Measurements from ENCODE around the gene PDIA6. TPM values are rescaled to one million over a fixed set of nuclear protein-coding genes. Genes with fewer than 3 reads are reported as not detected.

Gene PDIA6
- total and polyA plus RNA-seq, 2 of the 4 experiments (the other 2 are of a cell fraction) = 204 to 349 TPM

GRCh38 chr2:10793816-10794215 lies 18.8 kb downstream of the PDIA6 start:
- CTCF ChIA-PET = no interaction called here
- POLR2A ChIA-PET (ENCODE audit: unreplicated experiment) = no interaction called here

More at GRCh38 chr2:10793816-10794215, 18.8 kb downstream of the PDIA6 start:
- Histone ChIP-seq H4K20me1 (ENCODE audit: insufficient read depth, low read length) (peaks cover 23% of the 10 kb centered on the region; the same call in 1 of the 2 replicates), H4K5ac (ENCODE audit: low read depth, low read length) (no peak overlapping the region), H3K27me3 (ENCODE audit: control insufficient read depth, insufficient read depth, low read length) (no peaks in the 10 kb centered on the region), H3K9me3 (ENCODE audit: control insufficient read depth, insufficient read depth, low read length) (no peaks in the 10 kb centered on the region), H2AFZ (replicated peaks; ENCODE audit: low read length, poor library complexity) (no peak overlapping the region), H3K4me3 (ENCODE audit: insufficient read depth, low read depth, low read length) (no peak overlapping the region), H2BK120ac (ENCODE audit: low read depth, low read length) (no peak overlapping the region), H3K4me1 (ENCODE audit: control insufficient read depth, insufficient read depth, low read length) (no peaks in the 10 kb centered on the region), H2AK5ac (ENCODE audit: low read depth, low read length) (no peak overlapping the region), H3K9ac (ENCODE audit: low read depth, low read length) (no peak overlapping the region), H3K9me1 (ENCODE audit: insufficient read depth, low read length) (no peaks in the 10 kb centered on the region; the same call in 1 of the 2 replicates), H3K23ac (ENCODE audit: low read depth, low read length) (no peak overlapping the region), H3K27ac (ENCODE audit: insufficient read depth, low read length) (no peak overlapping the region), H3K4me2 (ENCODE audit: low read depth, low read length) (no peak overlapping the region), H2BK5ac (ENCODE audit: low read depth, low read length, poor library complexity, severe bottlenecking) (no peak overlapping the region), H3K18ac (ENCODE audit: low read depth, low read length) (no peak overlapping the region), H4K8ac (ENCODE audit: low read depth in 2 of 2, low read length in 2 of 2) (no peak overlapping the region), H3K36me3 (ENCODE audit: control insufficient read depth, insufficient read depth, low read length) (peaks cover 42% of the 10 kb centered on the region), H4K91ac (ENCODE audit: insufficient read depth, low read depth, low read length) (no peak overlapping the region), H3K14ac (replicated peaks; ENCODE audit: low read depth, low read length) (no peak overlapping the region), H3K56ac (ENCODE audit: extremely low read depth, insufficient read depth, low read length) (no peak overlapping the region), H3K4ac (ENCODE audit: low read depth, low read length) (no peak overlapping the region), H2BK20ac (ENCODE audit: low read depth, low read length) (no peak overlapping the region), H3K79me1 (ENCODE audit: low read depth in 1 of 2, low read length in 2 of 2) (peaks cover 29 to 42% of the 10 kb centered on the region in 2 experiments), H2BK15ac (ENCODE audit: low read depth, low read length) (no peak overlapping the region), H2AK9ac (replicated peaks; ENCODE audit: low read depth, low read length, poor library complexity) (no peak overlapping the region)
- TF ChIP-seq CTCF (conservative IDR thresholded peaks at IDR 0.05; ENCODE audit: low read depth, low read length) (no peak), RFX5 (IDR thresholded peaks at IDR 0.05; ENCODE audit: low read depth, low read length) (no peak), FOS (IDR thresholded peaks at IDR 0.05; ENCODE audit: low read depth, low read length) (no peak), MXI1 (IDR thresholded peaks at IDR 0.05; ENCODE audit: borderline replicate concordance, low read depth, low read length) (no peak), BHLHE40 (IDR thresholded peaks at IDR 0.05; ENCODE audit: low read depth, low read length) (no peak), POLR2A (IDR thresholded peaks at IDR 0.05; ENCODE audit: low read depth, low read length) (no peak), RAD21 (IDR thresholded peaks at IDR 0.05; ENCODE audit: low read length) (no peak), SMC3 (IDR thresholded peaks at IDR 0.05; ENCODE audit: low read depth, low read length) (no peak), ELK1 (IDR thresholded peaks at IDR 0.05; ENCODE audit: borderline replicate concordance, low read depth, low read length) (no peak), CEBPB (IDR thresholded peaks at IDR 0.05; ENCODE audit: low read depth, low read length) (no peak), CHD1 (IDR thresholded peaks at IDR 0.05; ENCODE audit: low read depth, low read length) (no peak)
- DNase-seq = no peak
- in situ Hi-C loops (cut with MboI; ENCODE audit: low sequenced_read_pairs) = no loop called here
- no CpG with 5 or more reads among the region's 1 CpG for WGBS, 2 experiments (ENCODE audit: extremely low coverage in 2 of 2, insufficient read length in 1 of 2)
- dilution Hi-C loops (cut with HindIII; ENCODE audit: low sequenced_read_pairs, unreplicated experiment) = no loop called here
- BruUV-seq (replicated peaks) = no TSS peak
- ATAC-seq (ENCODE audit: low read depth) = no peak
- intact Hi-C loops (cut with micrococcal nuclease) = no loop called here
